Measurements from ENCODE around the gene GPX2.

DNA sequence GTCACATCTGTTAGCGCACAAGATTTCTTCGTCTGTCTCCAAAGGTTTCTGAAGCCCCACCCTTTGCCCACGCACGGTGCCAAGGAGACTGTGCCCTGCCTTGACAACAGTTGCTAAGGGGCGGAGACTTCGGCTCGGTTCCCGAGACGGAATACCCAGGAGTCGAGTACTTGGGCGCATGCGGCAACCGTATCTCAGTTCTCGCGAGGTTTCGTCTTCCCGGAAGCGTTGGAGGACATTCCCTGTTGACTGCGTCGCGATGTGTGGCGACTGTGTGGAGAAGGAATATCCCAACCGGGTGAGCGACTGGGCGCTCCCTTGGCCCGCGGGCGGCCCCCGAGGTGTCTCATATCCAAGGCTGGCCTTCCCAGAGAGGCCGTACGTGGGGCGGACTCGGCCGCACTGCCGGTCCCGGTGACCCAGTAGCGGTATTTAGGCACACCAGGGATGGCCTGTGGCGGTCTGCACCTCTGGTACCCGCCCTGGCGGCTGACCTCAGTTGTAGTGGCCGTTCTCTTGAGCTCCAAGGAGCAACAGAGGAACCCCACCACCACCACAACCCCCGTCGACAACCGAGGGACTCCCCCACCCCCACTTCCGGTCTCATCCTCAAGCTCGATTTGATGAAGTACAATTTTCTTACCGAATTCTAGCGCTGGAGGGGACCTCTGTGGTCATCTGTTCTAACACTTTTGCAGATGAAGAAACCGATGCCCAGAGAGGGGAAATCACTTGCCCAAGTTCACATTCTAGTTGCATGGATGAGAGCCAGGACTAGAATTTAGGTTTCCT is 28.1 kb downstream of the GPX2 start, which contains the start of gene CHURC1:
- TF ChIP-seq EZH2 (IDR thresholded peaks at IDR 0.05; ENCODE audit: borderline replicate concordance, low read length), result no peak
- no peak for TF ChIP-seq CTCF (conservative IDR thresholded peaks at IDR 0.05 in 1 of 2, IDR thresholded peaks at IDR 0.05 in 1 of 2; ENCODE audit: extremely low read depth in 1 of 2, insufficient read depth in 1 of 2, low read depth in 1 of 2, low read length in 2 of 2)
